LNCAP (cell line): Measurements from ENCODE around the gene FZD2.

Experiments used
- CTCF ChIP-seq: fragments of 450-650 bp; IDR thresholded peaks from 2 replicates; pipeline ENCODE4 v1.5.1; 2017; ENCODE audit warnings: mild to moderate bottlenecking

FZD2 gene

GRCh38 chr17:44584443-44584842 is 27.2 kb downstream of the FZD2 start:
- no peak for TF ChIP-seq CTCF

- no peak for TF ChIP-seq CTCF
These were observed 28.0 kb downstream of the FZD2 start for GRCh38 chr17:44585315-44585714.

DNA sequence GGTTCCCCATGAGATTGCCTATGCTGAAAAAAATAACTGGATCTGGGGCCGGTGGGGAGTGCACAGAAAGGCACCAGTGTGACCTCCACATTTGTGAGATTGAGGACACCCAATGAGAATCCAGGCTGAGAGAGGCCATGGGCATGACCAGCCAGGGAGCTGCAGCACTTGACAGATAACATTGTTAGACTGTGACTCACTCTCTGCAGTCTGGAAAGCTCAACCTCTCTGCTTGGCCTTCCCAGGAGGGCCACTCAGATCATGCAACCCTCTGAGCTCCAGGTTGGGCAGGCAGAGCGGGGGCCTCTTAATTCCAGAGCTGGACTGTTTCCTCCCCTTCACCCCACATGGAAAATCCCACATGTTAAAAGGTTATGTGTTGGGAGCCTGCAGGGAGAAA is 30.1 kb downstream of the FZD2 start:
- no peak for TF ChIP-seq CTCF

DNA sequence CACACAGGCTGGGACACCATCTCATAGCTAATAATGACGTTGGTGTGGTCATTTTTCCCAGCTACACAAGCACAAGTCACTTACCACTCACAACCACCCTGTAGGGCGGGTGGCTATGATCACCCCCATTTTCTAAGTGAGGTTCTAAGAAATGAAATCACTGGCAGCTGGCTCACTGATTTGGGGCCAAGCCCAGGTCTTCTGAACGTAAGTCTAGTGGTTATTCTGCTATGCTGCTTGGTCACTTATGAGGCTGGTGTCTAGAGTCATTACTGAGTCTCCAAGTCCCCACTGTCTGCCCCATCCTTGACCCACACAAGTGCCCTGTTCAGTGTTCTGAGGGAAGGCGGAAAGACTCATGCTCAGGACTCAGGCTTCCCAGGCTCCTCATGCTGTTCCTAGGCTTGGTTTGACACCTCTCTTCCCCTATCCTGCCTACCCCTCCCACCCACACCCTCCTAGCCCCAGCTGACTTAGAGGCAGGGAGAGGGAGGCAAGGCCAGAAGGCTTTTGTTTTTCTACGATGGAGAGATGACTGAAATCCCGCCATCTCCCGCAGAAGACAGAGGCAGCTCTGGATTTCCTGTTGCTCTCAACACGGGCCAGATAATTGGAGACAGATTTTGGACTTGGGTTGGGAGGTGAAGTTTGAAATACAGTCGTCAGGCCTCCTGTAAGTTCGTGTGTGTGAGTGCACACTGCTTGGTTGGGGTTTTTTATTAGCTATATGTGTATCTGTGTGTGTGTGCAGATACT is 32.2 kb downstream of the FZD2 start:
- no peak for TF ChIP-seq CTCF

- TF ChIP-seq CTCF = no peak
These were observed 33.9 kb downstream of the FZD2 start for GRCh38 chr17:44591206-44591605.

DNA sequence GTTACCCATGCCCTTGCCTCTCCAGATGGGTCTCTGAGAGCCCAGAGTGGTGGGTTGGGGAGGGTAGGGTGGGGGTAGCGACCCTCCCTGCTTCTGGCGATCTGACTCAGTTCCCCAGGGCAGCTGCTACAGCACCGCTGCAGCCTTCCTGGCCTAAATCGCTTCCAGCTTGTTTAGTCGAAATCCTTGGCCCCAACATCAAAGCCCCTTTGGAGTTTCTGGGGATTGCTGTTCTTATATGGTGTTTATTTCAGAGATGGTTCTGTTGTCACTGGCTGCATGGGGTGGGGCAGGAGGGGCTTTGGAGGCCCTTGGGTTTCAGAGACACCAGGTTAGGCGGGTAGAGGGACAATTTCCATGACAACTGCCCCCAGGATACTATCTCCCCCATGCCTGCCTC is 35.9 kb downstream of the FZD2 start:
- TF ChIP-seq CTCF = no peak

GRCh38 chr17:44595216-44595775 is 38.0 kb downstream of the FZD2 start:
- TF ChIP-seq CTCF = no peak

GRCh38 chr17:44598329-44598728 is 41.0 kb downstream of the FZD2 start:
- no peak for TF ChIP-seq CTCF
